ACC112 (cell line): ENCODE results near the gene SIPA1L3.

Experiments
- H2AFZ ChIP-seq: fragments of 200-600 bp; sonication (generic); one replicate; pipeline ENCODE4 v1.6.0; 2017; ENCODE audit warnings: antibody characterized with exemption, low read length; ENCODE audit not compliant: unreplicated experiment
- H3K27ac ChIP-seq: fragments of 200-600 bp; sonication (generic); 2 replicates; pipeline ENCODE4 v1.5.1; 2014; ENCODE audit warnings: low read depth, mild to moderate bottlenecking, antibody characterized with exemption, low read length, moderate library complexity
- H3K27me3 ChIP-seq: fragments of 200-600 bp; sonication (generic); 2 replicates; pipeline ENCODE4 v1.6.1; 2014; ENCODE audit warnings: mild to moderate bottlenecking, antibody characterized with exemption, low read length, moderate library complexity, mixed read lengths; ENCODE audit not compliant: insufficient read depth
- H3K36me3 ChIP-seq: fragments of 200-600 bp; sonication (generic); 2 replicates; pipeline ENCODE4 v1.6.1; 2016; ENCODE audit warnings: mild to moderate bottlenecking, antibody characterized with exemption, low read length, moderate library complexity, mixed read lengths; ENCODE audit not compliant: insufficient read depth
- H3K4me1 ChIP-seq: fragments of 200-600 bp; sonication (generic); one replicate; pipeline ENCODE4 v1.6.1; 2016; ENCODE audit warnings: low read length, mixed read lengths; ENCODE audit not compliant: insufficient read depth, unreplicated experiment, control insufficient read depth
- H3K4me3 ChIP-seq: fragments of 200-600 bp; sonication (generic); 2 replicates; pipeline ENCODE4 v1.5.1; 2014; ENCODE audit warnings: mild to moderate bottlenecking, low read depth, low read length
- H3K79me2 ChIP-seq: fragments of 200-600 bp; sonication (generic); one replicate; pipeline ENCODE4 v1.6.0; 2016; ENCODE audit warnings: low read length; ENCODE audit not compliant: control insufficient read depth, unreplicated experiment, insufficient read depth

SIPA1L3 gene

GRCh38 chr19:38158730-38159129 is 251.7 kb downstream of the SIPA1L3 start:
- Histone ChIP-seq H3K4me3 (no peak overlapping the region), H2AFZ (no peak overlapping the region), H3K27me3 (no peaks in the 10 kb centered on the region), H3K79me2 (no peaks in the 10 kb centered on the region), H3K27ac (no peak overlapping the region), H3K36me3 (peaks cover 7% of the 10 kb centered on the region; the same call in 1 of the 2 replicates), H3K4me1 (no peaks in the 10 kb centered on the region)

- Histone ChIP-seq H3K4me3 (no peak overlapping the region), H3K36me3 (peaks cover 7% of the 10 kb centered on the region; the same call in 1 of the 2 replicates), H3K79me2 (no peaks in the 10 kb centered on the region), H3K27me3 (no peaks in the 10 kb centered on the region), H3K4me1 (no peaks in the 10 kb centered on the region), H3K27ac (no peak overlapping the region), H2AFZ (no peak overlapping the region)
These were observed 255.1 kb downstream of the SIPA1L3 start for GRCh38 chr19:38162094-38162493.

- Histone ChIP-seq H3K36me3 (peaks cover 7% of the 10 kb centered on the region; the same call in 1 of the 2 replicates), H3K4me3 (no peak overlapping the region), H2AFZ (no peak overlapping the region), H3K4me1 (no peaks in the 10 kb centered on the region), H3K27me3 (no peaks in the 10 kb centered on the region), H3K79me2 (no peaks in the 10 kb centered on the region), H3K27ac (no peak overlapping the region)
These were observed 255.6 kb downstream of the SIPA1L3 start for GRCh38 chr19:38162632-38163031.

- H3K36me3 ChIP-seq = peaks cover 7% of the 10 kb centered on the region; the same call in 1 of the 2 replicates
- no peak overlapping the region for H3K27ac ChIP-seq
- H3K4me1 ChIP-seq = no peaks in the 10 kb centered on the region
These were observed 256.6 kb downstream of the SIPA1L3 start for GRCh38 chr19:38163419-38164290.

GRCh38 chr19:38164526-38164925 is 257.5 kb downstream of the SIPA1L3 start:
- no peaks in the 10 kb centered on the region for H3K79me2 ChIP-seq
- H3K4me3 ChIP-seq = no peak overlapping the region
- no peaks in the 10 kb centered on the region for H3K27me3 ChIP-seq
- H3K4me1 ChIP-seq = no peaks in the 10 kb centered on the region
- H2AFZ ChIP-seq = no peak overlapping the region
- H3K36me3 ChIP-seq = peaks cover 7% of the 10 kb centered on the region; the same call in 1 of the 2 replicates
- no peak overlapping the region for H3K27ac ChIP-seq

More at GRCh38 chr19:38163419-38164290, 256.6 kb downstream of the SIPA1L3 start:
- Histone ChIP-seq H3K4me3 (no peak overlapping the region), H2AFZ (no peak overlapping the region), H3K27me3 (no peaks in the 10 kb centered on the region), H3K79me2 (no peaks in the 10 kb centered on the region)

- Histone ChIP-seq H3K4me3 (no peak overlapping the region), H3K79me2 (no peaks in the 10 kb centered on the region), H3K36me3 (peaks cover 7% of the 10 kb centered on the region; the same call in 1 of the 2 replicates), H2AFZ (no peak overlapping the region), H3K27me3 (no peaks in the 10 kb centered on the region), H3K27ac (no peak overlapping the region), H3K4me1 (no peaks in the 10 kb centered on the region)
These were observed 258.3 kb downstream of the SIPA1L3 start for GRCh38 chr19:38165335-38165734.

GRCh38 chr19:38168637-38169036 is 261.6 kb downstream of the SIPA1L3 start:
- H3K36me3 ChIP-seq = no peaks in the 10 kb centered on the region
- no peak overlapping the region for H3K4me3 ChIP-seq
- no peak overlapping the region for H2AFZ ChIP-seq
- H3K79me2 ChIP-seq = no peaks in the 10 kb centered on the region
- no peaks in the 10 kb centered on the region for H3K4me1 ChIP-seq
- H3K27ac ChIP-seq = no peak overlapping the region
- no peaks in the 10 kb centered on the region for H3K27me3 ChIP-seq

- Histone ChIP-seq H3K36me3 (no peaks in the 10 kb centered on the region), H3K27ac (no peak overlapping the region), H3K4me3 (no peak overlapping the region), H3K4me1 (no peaks in the 10 kb centered on the region), H3K27me3 (no peaks in the 10 kb centered on the region), H2AFZ (no peak overlapping the region), H3K79me2 (no peaks in the 10 kb centered on the region)
These were observed 263.3 kb downstream of the SIPA1L3 start for GRCh38 chr19:38170334-38170733.

GRCh38 chr19:38172001-38172400 is 265.0 kb downstream of the SIPA1L3 start:
- H2AFZ ChIP-seq = no peak overlapping the region
- H3K4me3 ChIP-seq = no peak overlapping the region
- H3K36me3 ChIP-seq = no peaks in the 10 kb centered on the region
- no peak overlapping the region for H3K27ac ChIP-seq
- no peaks in the 10 kb centered on the region for H3K4me1 ChIP-seq
- H3K27me3 ChIP-seq = no peaks in the 10 kb centered on the region
- H3K79me2 ChIP-seq = no peaks in the 10 kb centered on the region

GRCh38 chr19:38173291-38174041 is 266.5 kb downstream of the SIPA1L3 start:
- no peak overlapping the region for H2AFZ ChIP-seq
- no peaks in the 10 kb centered on the region for H3K4me1 ChIP-seq
- no peaks in the 10 kb centered on the region for H3K27me3 ChIP-seq
- H3K36me3 ChIP-seq = no peaks in the 10 kb centered on the region
- no peak overlapping the region for H3K4me3 ChIP-seq
- no peak overlapping the region for H3K27ac ChIP-seq
- no peaks in the 10 kb centered on the region for H3K79me2 ChIP-seq
